Fibroblast of lung (primary cell): ENCODE data around the gene ANKRD24.

Experiments used
- EZH2 ChIP-seq: IDR thresholded peaks from 2 replicates; pipeline ENCODE4 v1.5.1; 2012; ENCODE audit warnings: low read length, control low read depth, mild to moderate bottlenecking; ENCODE audit errors: missing control alignments
- TF ChIP-seq, protein P1 (sequence below), 2 donors: IDR thresholded peaks in 1 of 2; conservative IDR thresholded peaks in 1 of 2; 1 replicate in 1 of 2; 2 replicates in 1 of 2; pipeline ENCODE4 v1.5.1; 2011 to 2012; ENCODE audit warnings: low read length in 2 of 2, control low read depth in 1 of 2, inconsistent platforms in 1 of 2, low read depth in 1 of 2, mild to moderate bottlenecking in 1 of 2

DNA sequence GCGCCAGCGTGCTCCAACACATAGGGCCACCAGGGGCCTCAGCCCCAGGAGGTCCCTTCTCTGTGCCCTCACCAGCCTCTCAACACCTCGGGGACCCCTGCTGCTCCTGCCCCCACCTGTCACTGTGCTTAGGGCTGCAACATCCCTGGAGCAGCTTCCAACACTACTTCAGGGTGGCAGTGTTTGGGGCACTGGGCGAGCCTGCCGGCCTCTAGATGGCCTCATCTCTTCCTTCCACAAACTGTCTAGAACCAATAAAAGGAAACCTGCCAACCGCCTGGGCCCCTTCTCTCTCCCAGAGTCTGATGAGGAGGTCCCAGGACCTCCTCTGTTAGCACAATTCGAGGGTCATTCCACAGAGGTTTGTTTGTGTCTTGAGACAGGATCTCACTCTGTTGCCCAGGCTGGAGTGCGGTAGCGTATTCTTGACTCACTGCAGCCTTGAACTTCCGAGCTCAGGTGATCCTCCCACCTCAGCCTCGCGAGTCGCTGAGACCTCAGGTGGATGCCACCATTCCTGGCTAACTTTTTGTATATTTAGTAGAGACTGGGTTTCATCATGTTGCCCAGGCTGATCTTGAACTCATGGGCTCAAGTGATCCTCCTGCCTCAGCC is 86.4 kb downstream of the ANKRD24 start:
- TF ChIP-seq, protein P1, sequence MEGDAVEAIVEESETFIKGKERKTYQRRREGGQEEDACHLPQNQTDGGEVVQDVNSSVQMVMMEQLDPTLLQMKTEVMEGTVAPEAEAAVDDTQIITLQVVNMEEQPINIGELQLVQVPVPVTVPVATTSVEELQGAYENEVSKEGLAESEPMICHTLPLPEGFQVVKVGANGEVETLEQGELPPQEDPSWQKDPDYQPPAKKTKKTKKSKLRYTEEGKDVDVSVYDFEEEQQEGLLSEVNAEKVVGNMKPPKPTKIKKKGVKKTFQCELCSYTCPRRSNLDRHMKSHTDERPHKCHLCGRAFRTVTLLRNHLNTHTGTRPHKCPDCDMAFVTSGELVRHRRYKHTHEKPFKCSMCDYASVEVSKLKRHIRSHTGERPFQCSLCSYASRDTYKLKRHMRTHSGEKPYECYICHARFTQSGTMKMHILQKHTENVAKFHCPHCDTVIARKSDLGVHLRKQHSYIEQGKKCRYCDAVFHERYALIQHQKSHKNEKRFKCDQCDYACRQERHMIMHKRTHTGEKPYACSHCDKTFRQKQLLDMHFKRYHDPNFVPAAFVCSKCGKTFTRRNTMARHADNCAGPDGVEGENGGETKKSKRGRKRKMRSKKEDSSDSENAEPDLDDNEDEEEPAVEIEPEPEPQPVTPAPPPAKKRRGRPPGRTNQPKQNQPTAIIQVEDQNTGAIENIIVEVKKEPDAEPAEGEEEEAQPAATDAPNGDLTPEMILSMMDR (conservative IDR thresholded peaks at IDR 0.05 in 1 of 2, IDR thresholded peaks at IDR 0.05 in 1 of 2; ENCODE audit: low read depth in 1 of 2, low read length in 2 of 2) = no peak
- TF ChIP-seq EZH2 = no peak
